GM23338 (cell line): ENCODE measurements around the gene ARHGEF10L. TPM values are rescaled to one million over a fixed set of nuclear protein-coding genes. Genes with fewer than 3 reads are reported as not detected.
A peak's percentile ranks its signal among the peaks of the same experiment; 100 is the strongest.

Experiments used
- ATAC-seq: fragments of 200-7000 bp; cut with Tn5 transposase; 3 replicates; pipeline ENCODE4 v1.9.1; 2020
- DNase-seq: peaks from one replicate; pipeline ENCODE4 v3.0.0-alpha.2; 2015; ENCODE audit warnings: low spot score
- H2AFZ ChIP-seq: fragments of 200-600 bp; sonication (generic); 2 replicates; pipeline ENCODE4 v1.8.0; 2016; ENCODE audit warnings: antibody characterized with exemption, mild to moderate bottlenecking, moderate library complexity
- H3F3A ChIP-seq: fragments of 200-600 bp; sonication (generic); replicated peaks from 2 replicates; pipeline ENCODE4 v1.8.0; 2017; ENCODE audit warnings: antibody characterized with exemption, mixed run types, low read depth
- H3K27ac ChIP-seq: fragments of 200-600 bp; sonication (generic); 2 replicates; pipeline ENCODE4 v1.6.1; 2016; ENCODE audit warnings: low read depth
- H3K27me3 ChIP-seq: fragments of 200-600 bp; sonication (generic); 2 replicates; pipeline ENCODE4 v1.8.0; 2016; ENCODE audit warnings: mild to moderate bottlenecking, mixed run types, moderate library complexity; ENCODE audit not compliant: insufficient read depth
- H3K36me3 ChIP-seq: fragments of 200-600 bp; sonication (generic); 2 replicates; pipeline ENCODE4 v1.8.0; 2016; ENCODE audit warnings: mild to moderate bottlenecking; ENCODE audit not compliant: insufficient read depth
- H3K4me1 ChIP-seq: fragments of 200-600 bp; sonication (generic); 2 replicates; pipeline ENCODE4 v1.8.0; 2016; ENCODE audit warnings: mild to moderate bottlenecking, moderate library complexity; ENCODE audit not compliant: insufficient read depth
- H3K4me2 ChIP-seq: fragments of 200-600 bp; sonication (generic); 2 replicates; pipeline ENCODE4 v1.7.1; 2017; ENCODE audit warnings: mixed run types
- H3K4me3 ChIP-seq: fragments of 200-600 bp; sonication (generic); 2 replicates; pipeline ENCODE4 v1.6.1; 2016; ENCODE audit warnings: mixed run types
- H3K79me2 ChIP-seq: fragments of 200-600 bp; sonication (generic); replicated peaks from 2 replicates; pipeline ENCODE4 v1.8.0; 2017; ENCODE audit warnings: mild to moderate bottlenecking; ENCODE audit not compliant: insufficient read depth
- H3K9me2 ChIP-seq: fragments of 200-600 bp; sonication (generic); 2 replicates; pipeline ENCODE4 v1.8.0; 2017; ENCODE audit not compliant: insufficient read depth
- H4K20me1 ChIP-seq: fragments of 200-600 bp; sonication (generic); replicated peaks from 2 replicates; pipeline ENCODE4 v1.8.0; 2017; ENCODE audit warnings: mild to moderate bottlenecking; ENCODE audit not compliant: insufficient read depth
- H3K27ac Mint-ChIP-seq: 2 replicates; pipeline ENCODE4 v1.8.0; 2020; ENCODE audit warnings: inconsistent platforms, mild to moderate bottlenecking, moderate library complexity, mixed read lengths
- H3K27me3 Mint-ChIP-seq: 3 replicates; pipeline ENCODE4 v1.8.0; 2022; ENCODE audit warnings: low read depth, mild to moderate bottlenecking, moderate library complexity, mixed read lengths, inconsistent platforms; ENCODE audit not compliant: insufficient read depth, poor library complexity
- H3K36me3 Mint-ChIP-seq: 3 replicates; pipeline ENCODE4 v1.8.0; 2021; ENCODE audit warnings: low read depth, mild to moderate bottlenecking, inconsistent platforms, moderate library complexity, mixed read lengths
- H3K4me1 Mint-ChIP-seq: 3 replicates; pipeline ENCODE4 v1.8.0; 2020; ENCODE audit warnings: mild to moderate bottlenecking, inconsistent platforms, mixed read lengths
- H3K4me3 Mint-ChIP-seq: 3 replicates; pipeline ENCODE4 v1.8.0; 2021; ENCODE audit warnings: moderate library complexity, mild to moderate bottlenecking, inconsistent platforms, mixed read lengths
- H3K9me3 Mint-ChIP-seq: 3 replicates; pipeline ENCODE4 v1.8.0; 2020; ENCODE audit warnings: moderate library complexity, mild to moderate bottlenecking, inconsistent platforms, mixed read lengths
- CREB1 ChIP-seq: fragments of 250-450 bp; sonication (Bioruptor Pico); IDR thresholded peaks from 2 replicates; pipeline ENCODE4 v1.5.0; 2020; ENCODE audit warnings: low read depth, mild to moderate bottlenecking, moderate library complexity
- REST ChIP-seq: IDR thresholded peaks from one replicate; pipeline ENCODE4 v1.6.1; 2018; ENCODE audit warnings: antibody characterized with exemption; ENCODE audit not compliant: unreplicated experiment
- ZNF462 ChIP-seq: fragments of 250-450 bp; sonication (Bioruptor Pico); IDR thresholded peaks from 2 replicates; pipeline ENCODE4 v1.5.0; 2020; ENCODE audit warnings: mild to moderate bottlenecking, moderate library complexity
- polyA plus RNA-seq: library from polyadenylated mRNA; unstranded; fragments of >200 nt; fragmentation: Nextera tagmentation; extraction: Ambion mirVana; gene quantifications from 2 replicates; pipeline ENCODE4 v1.2.1, GENCODE V29; 2016
- total RNA-seq: library from RNA; depleted of rRNA; stranded (reverse); fragments of >200 nt; shearing (Covaris generic); gene quantifications from 2 replicates; pipeline ENCODE4 v1.2.3, GENCODE V29; 2014

The ARHGEF10L gene
- total and polyA plus RNA-seq, 2 experiments from 2014 or later = 12.1 to 46.8 TPM

- TF ChIP-seq ZNF462 (CRISPR knock-in tag) = peak; percentile 47; the same call in 1 of the 2 replicates
Observed at GRCh38 chr1:17587693-17588047, 48.2 kb downstream of the ARHGEF10L start (continued).

- H4K20me1 ChIP-seq = no peaks in the 10 kb centered on the region; the same call in 1 of the 2 replicates
- DNase-seq = peak; percentile 44
- TF ChIP-seq ZNF462 (CRISPR knock-in tag) = no peak
- no peak for TF ChIP-seq REST
- TF ChIP-seq CREB1 (CRISPR knock-in tag) = no peak
Observed at GRCh38 chr1:17588048-17588871, 48.8 kb downstream of the ARHGEF10L start.

More at GRCh38 chr1:17588048-17588871, 48.8 kb downstream of the ARHGEF10L start:
- Mint-ChIP-seq H3K36me3 (peaks cover 40% of the 10 kb centered on the region), H3K27ac (peak overlapping the region; percentile 80; the same call in 1 of the 2 replicates), H3K4me1 (peaks cover 45% of the 10 kb centered on the region), H3K4me3 (no peak overlapping the region), H3K27me3 (peaks cover 13% of the 10 kb centered on the region), H3K9me3 (no peaks in the 10 kb centered on the region)
- no peaks in the 10 kb centered on the region for H3K27me3 ChIP-seq
- H3K79me2 ChIP-seq = no peaks in the 10 kb centered on the region
- H3K27ac ChIP-seq = peak overlapping the region; percentile 99
- no peaks in the 10 kb centered on the region for H3K9me2 ChIP-seq
- ATAC-seq = peak; percentile 69
- peaks cover 17% of the 10 kb centered on the region for H3F3A ChIP-seq
- peak overlapping the region; percentile 73 for H3K4me2 ChIP-seq
- 0 out of 2 replicates have a peak, but pooled peaks cover 6% of the 10 kb centered on the region for H3K36me3 ChIP-seq
- peaks cover 30% of the 10 kb centered on the region for H3K4me1 ChIP-seq
- no peak overlapping the region for H2AFZ ChIP-seq
- no peak overlapping the region for H3K4me3 ChIP-seq
